Stimulated activated CD4-positive, alpha-beta T cell treated with anti-CD3 and anti-CD28 coated beads, Interleukin-1b, Interleukin-23, amount 100 ng/mL, for 24 hours (primary cell): ENCODE data around the gene METTL25B.

ENCODE experiments used
- DNase-seq, 4 experiments: peaks; one replicate each; pipeline ENCODE4 v3.0.0-alpha.2; 2020; ENCODE audit warnings: low read depth in 4 of 4, low spot score in 1 of 4

The METTL25B gene

GRCh38 chr1:156700736-156701531 is 27.3 kb upstream of the METTL25B start:
- no peak for DNase-seq

GRCh38 chr1:156703336-156703735 is 24.9 kb upstream of the METTL25B start:
- no peak for DNase-seq

- DNase-seq = no peak
Measured at GRCh38 chr1:156703741-156704140, 24.5 kb upstream of the METTL25B start.

- DNase-seq = no peak
Measured at GRCh38 chr1:156704166-156704711, 24.0 kb upstream of the METTL25B start.

GRCh38 chr1:156704930-156705320 is 23.3 kb upstream of the METTL25B start:
- no peak for DNase-seq

- DNase-seq = no peak
Measured at GRCh38 chr1:156705321-156705917, 22.9 kb upstream of the METTL25B start, which contains the start of gene CRABP2. CRABP2 (minus strand) TSS chr1:156705583; CDS start chr1:156705446, 137 bp downstream.

- DNase-seq = peak; percentile 56 to 64 (median 58)
Measured at GRCh38 chr1:156705918-156706656, 22.2 kb upstream of the METTL25B start.

GRCh38 chr1:156706657-156707416 is 21.4 kb upstream of the METTL25B start:
- no peak for DNase-seq

GRCh38 chr1:156707417-156708217 is 20.7 kb upstream of the METTL25B start:
- DNase-seq = no peak

- DNase-seq = no peak
Measured at GRCh38 chr1:156708218-156708661, 20.0 kb upstream of the METTL25B start.

- no peak for DNase-seq
Measured at GRCh38 chr1:156709031-156709430, 19.2 kb upstream of the METTL25B start.

GRCh38 chr1:156709757-156710489 is 18.3 kb upstream of the METTL25B start:
- no peak for DNase-seq

GRCh38 chr1:156711011-156711817 is 17.1 kb upstream of the METTL25B start:
- no peak for DNase-seq

GRCh38 chr1:156712626-156713025 is 15.6 kb upstream of the METTL25B start:
- no peak for DNase-seq

GRCh38 chr1:156714830-156715229 is 13.4 kb upstream of the METTL25B start:
- no peak for DNase-seq

GRCh38 chr1:156717351-156717750 is 10.9 kb upstream of the METTL25B start:
- no peak for DNase-seq

GRCh38 chr1:156721131-156721530 is 7.1 kb upstream of the METTL25B start:
- no peak for DNase-seq

- no peak for DNase-seq
Measured at GRCh38 chr1:156721535-156721934, 6.7 kb upstream of the METTL25B start.
